ENCODE data around the gene CMYA5. TPM values are rescaled to one million over a fixed set of nuclear protein-coding genes. Genes with fewer than 3 reads are reported as not detected.

Gene CMYA5
- total and polyA plus RNA-seq, 2 of the 4 experiments (the other 2 are of a cell fraction) = 0.39 to 0.90 TPM

DNA sequence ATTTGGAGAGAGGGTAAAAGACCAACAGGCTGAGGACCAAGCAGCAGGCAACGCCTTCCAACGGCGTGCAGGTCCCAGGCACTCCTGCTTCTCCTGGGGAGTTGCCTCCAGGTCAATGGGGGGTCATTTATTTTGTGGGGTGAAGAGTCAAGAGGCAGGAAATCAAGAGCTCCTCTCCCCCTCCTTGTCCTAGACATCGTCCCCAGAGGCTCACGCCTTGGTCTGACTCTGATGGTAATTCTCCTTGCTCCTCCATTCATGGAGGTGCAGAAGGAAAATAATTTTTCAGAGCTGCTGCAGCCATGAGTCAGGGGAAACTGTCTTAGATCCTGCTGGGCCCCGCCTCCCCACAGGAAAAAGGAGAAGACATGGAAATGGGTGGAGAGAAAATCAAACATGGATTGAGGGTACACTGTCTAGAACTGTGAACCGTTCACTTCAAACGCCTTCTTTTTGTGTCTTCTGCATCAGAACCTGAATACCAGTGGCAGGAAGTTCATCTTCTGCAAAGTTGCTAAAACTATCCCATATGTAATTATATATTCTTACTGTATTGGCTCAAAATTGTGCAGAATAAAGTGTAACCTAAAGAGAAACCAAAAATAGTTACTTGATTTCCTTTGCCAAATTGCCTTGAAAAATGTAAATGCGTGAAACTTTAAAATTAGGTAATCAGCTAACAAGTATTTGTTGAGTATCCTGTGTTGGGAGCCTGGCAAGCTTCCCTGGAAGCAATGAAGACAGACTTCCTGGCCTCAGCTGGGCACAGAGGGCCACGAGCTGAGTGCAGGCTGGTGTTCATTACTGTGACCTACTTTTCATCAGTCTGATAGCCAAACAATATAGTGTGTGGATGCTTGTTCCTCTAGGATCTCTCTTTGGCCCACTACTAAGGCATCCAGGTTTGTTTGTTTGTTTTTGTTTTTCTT is 142.0 kb downstream of the CMYA5 start:
- 80% methylated on average over 1 of the region's 10 CpGs; no CpG with 5 or more reads in 1 of the 2 experiments for WGBS, 2 experiments (ENCODE audit: extremely low coverage in 2 of 2, insufficient read length in 1 of 2)
- in situ Hi-C loops (cut with MboI; ENCODE audit: low sequenced_read_pairs) = no loop called here
- Histone ChIP-seq H3K9ac (ENCODE audit: low read depth, low read length) (no peak overlapping the region), H2BK20ac (ENCODE audit: low read depth, low read length) (no peak overlapping the region), H3K23ac (ENCODE audit: low read depth, low read length) (no peak overlapping the region), H3K79me1 (ENCODE audit: low read depth in 1 of 2, low read length in 2 of 2) (no peaks in the 10 kb centered on the region), H3K56ac (ENCODE audit: extremely low read depth, insufficient read depth, low read length) (no peak overlapping the region), H4K20me1 (ENCODE audit: insufficient read depth, low read length) (no peaks in the 10 kb centered on the region), H3K4me3 (ENCODE audit: insufficient read depth, low read depth, low read length) (no peak overlapping the region), H4K8ac (ENCODE audit: low read depth in 2 of 2, low read length in 2 of 2) (no peak overlapping the region), H3K36me3 (ENCODE audit: control insufficient read depth, insufficient read depth, low read length) (no peaks in the 10 kb centered on the region), H3K14ac (replicated peaks; ENCODE audit: low read depth, low read length) (no peak overlapping the region), H3K4me1 (ENCODE audit: control insufficient read depth, insufficient read depth, low read length) (no peaks in the 10 kb centered on the region), H2AK5ac (ENCODE audit: low read depth, low read length) (no peak overlapping the region), H2BK5ac (ENCODE audit: low read depth, low read length, poor library complexity, severe bottlenecking) (no peak overlapping the region), H2AK9ac (replicated peaks; ENCODE audit: low read depth, low read length, poor library complexity) (no peak overlapping the region), H3K27me3 (ENCODE audit: control insufficient read depth, insufficient read depth, low read length) (peaks cover 16% of the 10 kb centered on the region), H3K9me1 (ENCODE audit: insufficient read depth, low read length) (no peaks in the 10 kb centered on the region), H3K9me3 (ENCODE audit: control insufficient read depth, insufficient read depth, low read length) (no peaks in the 10 kb centered on the region), H3K4me2 (ENCODE audit: low read depth, low read length) (no peak overlapping the region), H3K27ac (ENCODE audit: insufficient read depth, low read length) (no peak overlapping the region), H4K91ac (ENCODE audit: insufficient read depth, low read depth, low read length) (no peak overlapping the region), H3K18ac (ENCODE audit: low read depth, low read length) (no peak overlapping the region), H2BK15ac (ENCODE audit: low read depth, low read length) (no peak overlapping the region), H3K4ac (ENCODE audit: low read depth, low read length) (no peak overlapping the region), H2BK120ac (ENCODE audit: low read depth, low read length) (no peak overlapping the region), H2AFZ (replicated peaks; ENCODE audit: low read length, poor library complexity) (no peak overlapping the region), H4K5ac (ENCODE audit: low read depth, low read length) (no peak overlapping the region)
- no TSS peak for BruUV-seq (replicated peaks)
- ATAC-seq (ENCODE audit: low read depth) (no peak), DNase-seq (no peak)
- intact Hi-C loops (cut with micrococcal nuclease) = no loop called here
- dilution Hi-C loops (cut with HindIII; ENCODE audit: low sequenced_read_pairs, unreplicated experiment) = no loop called here
- CTCF ChIA-PET = interaction anchor here (0.7 to 1.2 kb wide), 2 partner anchors 9 to 44 kb away, joined by 3 to 5 read pairs; no protein-coding TSS in a partner anchor
- POLR2A ChIA-PET (ENCODE audit: unreplicated experiment) = no interaction called here
- TF ChIP-seq MAFK (IDR thresholded peaks at IDR 0.05; ENCODE audit: low read depth, low read length) (no peak), MXI1 (IDR thresholded peaks at IDR 0.05; ENCODE audit: borderline replicate concordance, low read depth, low read length) (no peak), CHD1 (IDR thresholded peaks at IDR 0.05; ENCODE audit: low read depth, low read length) (no peak), POLR2A (IDR thresholded peaks at IDR 0.05; ENCODE audit: low read depth, low read length) (no peak), SMC3 (IDR thresholded peaks at IDR 0.05; ENCODE audit: low read depth, low read length) (no peak), RCOR1 (IDR thresholded peaks at IDR 0.05; ENCODE audit: insufficient replicate concordance, low read length) (no peak), MAZ (IDR thresholded peaks at IDR 0.05; ENCODE audit: borderline replicate concordance, low read depth, low read length) (no peak), NFE2L2 (IDR thresholded peaks at IDR 0.05; ENCODE audit: low read depth, low read length) (no peak), FOS (IDR thresholded peaks at IDR 0.05; ENCODE audit: low read depth, low read length) (no peak), CEBPB (IDR thresholded peaks at IDR 0.05; ENCODE audit: low read depth, low read length) (no peak)
- TF ChIP-seq, protein P1, sequence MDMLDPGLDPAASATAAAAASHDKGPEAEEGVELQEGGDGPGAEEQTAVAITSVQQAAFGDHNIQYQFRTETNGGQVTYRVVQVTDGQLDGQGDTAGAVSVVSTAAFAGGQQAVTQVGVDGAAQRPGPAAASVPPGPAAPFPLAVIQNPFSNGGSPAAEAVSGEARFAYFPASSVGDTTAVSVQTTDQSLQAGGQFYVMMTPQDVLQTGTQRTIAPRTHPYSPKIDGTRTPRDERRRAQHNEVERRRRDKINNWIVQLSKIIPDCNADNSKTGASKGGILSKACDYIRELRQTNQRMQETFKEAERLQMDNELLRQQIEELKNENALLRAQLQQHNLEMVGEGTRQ (IDR thresholded peaks at IDR 0.05; ENCODE audit: low read depth, low read length) = no peak
- TF ChIP-seq, protein P2, sequence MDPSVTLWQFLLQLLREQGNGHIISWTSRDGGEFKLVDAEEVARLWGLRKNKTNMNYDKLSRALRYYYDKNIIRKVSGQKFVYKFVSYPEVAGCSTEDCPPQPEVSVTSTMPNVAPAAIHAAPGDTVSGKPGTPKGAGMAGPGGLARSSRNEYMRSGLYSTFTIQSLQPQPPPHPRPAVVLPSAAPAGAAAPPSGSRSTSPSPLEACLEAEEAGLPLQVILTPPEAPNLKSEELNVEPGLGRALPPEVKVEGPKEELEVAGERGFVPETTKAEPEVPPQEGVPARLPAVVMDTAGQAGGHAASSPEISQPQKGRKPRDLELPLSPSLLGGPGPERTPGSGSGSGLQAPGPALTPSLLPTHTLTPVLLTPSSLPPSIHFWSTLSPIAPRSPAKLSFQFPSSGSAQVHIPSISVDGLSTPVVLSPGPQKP (IDR thresholded peaks at IDR 0.05; ENCODE audit: borderline replicate concordance, low read depth, low read length) = no peak
